ENCODE measurements around the gene WDR13. TPM values are rescaled to one million over a fixed set of nuclear protein-coding genes. Genes with fewer than 3 reads are reported as not detected.
A peak's percentile ranks its signal among the peaks of the same experiment; 100 is the strongest.
"Not testable (repeated sequence)": the region's sequence is repeated elsewhere in the genome, so short reads cannot be mapped to it uniquely, and the experiment has no call there.

WDR13 gene
- total RNA-seq (2014; rRNA removed; shearing (Covaris generic)) = 71.3 and 76.8 TPM in 2 replicates

GRCh38 chrX:48597353-48598264 lies at the start of gene WDR13:
Gene WDR13 (plus strand): TSS chrX:48597492. CDS start chrX:48597997, 505 bp downstream.
- in situ Hi-C loops (cut with HindIII; ENCODE audit: low sequenced_read_pairs) = no loop called here
- DNase-seq (ENCODE audit: low spot score) = peak; percentile 89

DNA sequence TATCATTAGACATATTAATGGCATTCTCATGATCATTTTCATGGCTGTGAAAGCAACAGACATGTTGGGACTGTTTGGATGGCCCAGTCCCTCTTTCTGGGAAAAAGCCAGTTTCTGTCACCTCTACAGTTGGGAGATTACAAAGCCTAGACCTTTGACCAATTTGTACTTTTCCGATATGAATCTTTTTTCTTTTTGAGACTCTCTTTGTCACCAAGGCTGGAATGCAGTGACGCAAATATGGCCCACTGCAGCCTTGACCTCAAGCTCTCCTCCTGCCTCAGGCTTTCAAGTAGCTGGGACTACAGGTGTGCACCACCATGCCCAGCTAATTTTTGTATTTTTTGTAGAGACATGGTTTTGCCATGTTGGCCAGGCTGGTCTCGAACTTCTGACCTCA lies 48.4 kb upstream of the WDR13 start:
- DNase-seq (ENCODE audit: low spot score) = no peak
- in situ Hi-C loops (cut with HindIII; ENCODE audit: low sequenced_read_pairs) = no loop called here

DNA sequence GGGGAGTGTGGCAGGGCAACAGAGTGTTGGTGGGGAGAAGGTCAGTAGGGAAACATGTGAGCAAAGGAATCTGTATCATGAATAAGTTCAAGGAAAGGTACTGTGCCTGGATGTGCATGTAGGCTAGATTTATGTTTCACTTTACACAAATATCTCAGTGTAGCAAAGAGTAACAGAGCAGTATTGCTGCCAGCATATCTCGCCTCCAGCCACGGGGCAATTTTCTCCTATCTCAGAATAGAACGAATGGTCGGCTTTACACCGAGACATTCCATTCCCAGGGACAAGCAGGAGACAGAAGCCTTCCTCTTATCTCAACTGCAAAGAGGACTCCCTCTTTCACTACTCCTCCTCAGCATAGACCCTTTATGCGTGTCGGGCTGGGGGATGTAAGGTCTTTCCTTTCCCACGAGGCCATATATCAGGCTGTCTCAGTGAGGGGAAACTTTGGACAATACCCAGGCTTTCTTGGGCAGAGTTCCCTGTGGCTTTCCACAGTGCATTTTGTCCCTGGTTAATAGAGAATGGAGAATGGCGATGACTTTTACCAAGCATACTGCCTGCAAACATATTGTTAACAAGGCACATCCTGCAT lies 41.5 kb upstream of the WDR13 start:
- DNase-seq (ENCODE audit: low spot score); in situ Hi-C loops (cut with HindIII; ENCODE audit: low sequenced_read_pairs): not testable (repeated sequence)

- no peak for DNase-seq (ENCODE audit: low spot score)
- in situ Hi-C loops (cut with HindIII; ENCODE audit: low sequenced_read_pairs) = no loop called here
These were observed 39.0 kb upstream of the WDR13 start for GRCh38 chrX:48558271-48558670.

- no peak for DNase-seq (ENCODE audit: low spot score)
These were observed 37.7 kb upstream of the WDR13 start for GRCh38 chrX:48559636-48560035.

DNA sequence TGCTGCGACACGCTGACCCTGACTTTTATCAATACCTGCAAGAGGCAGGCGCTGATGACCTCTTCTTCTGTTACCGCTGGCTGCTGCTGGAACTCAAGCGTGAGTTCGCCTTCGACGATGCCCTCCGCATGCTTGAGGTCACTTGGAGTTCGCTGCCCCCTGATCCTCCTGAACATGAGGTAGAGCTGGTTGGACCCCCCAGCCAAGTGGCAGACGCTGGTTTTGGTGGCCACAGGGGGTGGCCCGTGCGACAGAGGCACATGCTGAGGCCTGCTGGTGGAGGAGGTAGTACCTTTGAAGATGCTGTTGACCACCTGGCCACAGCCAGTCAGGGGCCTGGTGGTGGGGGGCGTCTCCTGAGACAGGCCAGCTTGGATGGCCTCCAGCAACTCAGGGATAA lies 37.2 kb upstream of the WDR13 start:
- in situ Hi-C loops (cut with HindIII; ENCODE audit: low sequenced_read_pairs) = no loop called here
- DNase-seq (ENCODE audit: low spot score) = no peak

More at GRCh38 chrX:48559636-48560035, 37.7 kb upstream of the WDR13 start:
- in situ Hi-C loops (cut with HindIII; ENCODE audit: low sequenced_read_pairs) = no loop called here

GRCh38 chrX:48560681-48561080 lies 36.6 kb upstream of the WDR13 start:
- no peak for DNase-seq (ENCODE audit: low spot score)
- in situ Hi-C loops (cut with HindIII; ENCODE audit: low sequenced_read_pairs) = no loop called here

- in situ Hi-C loops (cut with HindIII; ENCODE audit: low sequenced_read_pairs) = no loop called here
- DNase-seq (ENCODE audit: low spot score) = no peak
These were observed 27.3 kb upstream of the WDR13 start for GRCh38 chrX:48569958-48570357.

DNA sequence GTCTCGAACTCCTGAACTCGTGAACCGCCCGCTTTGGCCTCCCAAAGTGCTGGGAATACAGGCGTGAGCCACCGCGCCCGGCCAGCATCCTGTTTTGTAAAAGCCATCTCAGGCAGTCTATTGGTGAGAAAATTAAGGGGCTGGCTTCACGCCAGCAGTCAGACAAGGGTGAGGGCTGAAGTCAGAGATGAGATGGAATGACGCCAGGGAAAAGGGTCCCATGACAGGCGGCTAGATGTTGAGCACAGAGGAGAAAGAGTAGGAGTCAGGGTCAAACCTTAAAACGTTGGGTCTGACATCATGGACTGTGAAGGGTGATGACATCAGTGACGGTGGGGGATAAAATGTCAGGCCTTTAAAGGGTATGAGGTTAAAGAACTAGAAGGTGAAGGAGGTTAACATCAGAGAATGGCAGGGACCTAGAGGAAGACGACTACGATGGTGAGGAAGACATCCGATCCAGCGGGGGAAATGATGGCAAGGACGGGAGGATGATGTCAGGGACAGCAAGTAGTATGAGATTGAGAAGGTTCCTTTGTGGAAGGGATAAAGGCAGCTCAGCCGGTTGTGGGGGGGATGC lies 23.5 kb upstream of the WDR13 start:
- in situ Hi-C loops (cut with HindIII; ENCODE audit: low sequenced_read_pairs) = no loop called here
- DNase-seq (ENCODE audit: low spot score) = peak; percentile 26

- in situ Hi-C loops (cut with HindIII; ENCODE audit: low sequenced_read_pairs) = no loop called here
These were observed 22.7 kb upstream of the WDR13 start, which contains the start of gene RBM3 for GRCh38 chrX:48574270-48575266. Gene RBM3 (plus strand): TSS chrX:48574484. CDS start chrX:48575181, 697 bp downstream.

DNA sequence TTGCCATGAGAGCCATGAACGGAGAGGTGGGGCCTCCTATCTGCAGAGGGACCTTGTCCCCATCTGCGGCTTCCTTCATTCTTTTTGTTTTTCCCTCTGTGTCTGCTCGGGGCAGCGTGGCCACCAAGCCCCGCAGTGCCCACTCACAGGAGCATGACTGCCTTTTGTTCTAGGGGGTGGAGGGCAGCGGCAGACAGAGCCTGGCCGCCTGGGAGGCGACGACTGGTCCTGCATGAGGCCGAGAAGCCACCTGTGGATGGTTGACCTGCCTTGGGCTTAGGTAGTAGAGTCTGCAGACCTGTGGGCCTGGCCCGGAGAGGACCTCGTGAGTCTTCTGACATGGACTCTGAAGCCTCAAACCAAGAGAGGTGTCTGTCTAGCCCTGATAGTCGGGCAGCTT lies 21.6 kb upstream of the WDR13 start:
- DNase-seq (ENCODE audit: low spot score) = no peak
- in situ Hi-C loops (cut with HindIII; ENCODE audit: low sequenced_read_pairs) = no loop called here

More at GRCh38 chrX:48574270-48575266, 22.7 kb upstream of the WDR13 start, which contains the start of gene RBM3:
- DNase-seq (ENCODE audit: low spot score) = peak; percentile 92

GRCh38 chrX:48576108-48576507 lies 21.2 kb upstream of the WDR13 start:
- DNase-seq (ENCODE audit: low spot score) = no peak
- in situ Hi-C loops (cut with HindIII; ENCODE audit: low sequenced_read_pairs) = no loop called here

DNA sequence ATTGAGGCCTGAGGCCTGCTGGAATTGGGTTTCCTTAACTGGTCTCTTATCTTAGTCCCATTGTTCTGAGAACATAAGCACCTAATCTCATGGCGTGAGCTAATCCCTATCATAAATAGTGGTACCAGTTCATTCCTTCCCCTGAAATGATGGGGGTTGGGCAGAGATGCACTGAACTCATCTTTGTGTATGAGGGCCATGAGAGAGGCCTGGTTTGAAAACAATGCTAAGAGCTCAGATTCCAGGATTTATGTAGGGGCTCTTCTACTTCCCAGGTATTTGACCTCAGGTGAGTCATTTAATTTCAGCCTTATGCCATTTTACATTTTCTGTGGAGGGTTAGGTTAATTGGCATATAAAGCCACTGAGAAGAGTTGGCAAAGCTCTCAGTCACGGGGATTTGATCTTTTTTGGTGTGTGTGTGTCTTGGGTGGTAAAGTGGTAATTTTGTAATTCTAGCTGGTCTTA lies 18.6 kb upstream of the WDR13 start:
- no peak for DNase-seq (ENCODE audit: low spot score)
- in situ Hi-C loops (cut with HindIII; ENCODE audit: low sequenced_read_pairs) = no loop called here

- DNase-seq (ENCODE audit: low spot score) = no peak
- in situ Hi-C loops (cut with HindIII; ENCODE audit: low sequenced_read_pairs) = no loop called here
These were observed 18.0 kb upstream of the WDR13 start for GRCh38 chrX:48579259-48579658.

- in situ Hi-C loops (cut with HindIII; ENCODE audit: low sequenced_read_pairs) = no loop called here
- no peak for DNase-seq (ENCODE audit: low spot score)
These were observed 16.6 kb upstream of the WDR13 start for GRCh38 chrX:48580662-48581061.

GRCh38 chrX:48584698-48585097 lies 12.6 kb upstream of the WDR13 start:
- DNase-seq (ENCODE audit: low spot score) = no peak
- in situ Hi-C loops (cut with HindIII; ENCODE audit: low sequenced_read_pairs) = no loop called here

DNA sequence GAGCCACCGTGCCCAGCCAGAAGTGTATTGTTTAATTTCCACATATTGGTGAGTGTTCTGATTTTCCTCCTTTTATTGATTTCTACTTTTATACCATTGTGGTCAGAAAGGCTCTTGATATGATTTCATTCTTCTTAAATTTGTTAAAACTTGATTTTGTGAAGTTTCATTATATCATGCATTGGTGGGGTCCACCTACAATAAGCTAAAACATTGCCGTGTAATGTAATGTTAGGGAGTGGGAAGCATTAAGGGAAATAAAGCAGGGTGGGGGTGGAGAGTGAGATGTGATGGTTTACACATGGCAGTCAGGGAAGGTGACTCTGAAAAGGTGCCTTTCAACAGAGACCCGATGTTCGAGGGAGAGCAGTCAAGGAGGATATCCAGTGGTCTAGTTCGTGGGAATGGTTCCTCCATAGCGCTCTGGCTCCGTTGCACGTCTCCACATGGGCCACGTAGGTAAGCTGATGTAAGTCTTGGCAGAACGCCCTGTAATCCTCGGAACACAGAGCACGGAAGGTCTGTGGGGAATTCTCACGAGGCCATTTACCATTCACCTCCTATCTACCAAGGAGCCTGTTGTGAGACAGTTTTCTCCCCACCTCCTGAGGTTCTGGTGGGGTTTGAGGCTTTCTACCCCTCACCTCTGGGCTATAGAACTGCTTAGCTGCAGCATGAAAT lies 7.7 kb upstream of the WDR13 start:
- peak; percentile 29 for DNase-seq (ENCODE audit: low spot score)
- in situ Hi-C loops (cut with HindIII; ENCODE audit: low sequenced_read_pairs) = no loop called here
